ENCODE measurements around the gene RHBG.
"Not testable (repeated sequence)": the region's sequence is repeated elsewhere in the genome, so short reads cannot be mapped to it uniquely, and the experiment has no call there.

RHBG gene

DNA sequence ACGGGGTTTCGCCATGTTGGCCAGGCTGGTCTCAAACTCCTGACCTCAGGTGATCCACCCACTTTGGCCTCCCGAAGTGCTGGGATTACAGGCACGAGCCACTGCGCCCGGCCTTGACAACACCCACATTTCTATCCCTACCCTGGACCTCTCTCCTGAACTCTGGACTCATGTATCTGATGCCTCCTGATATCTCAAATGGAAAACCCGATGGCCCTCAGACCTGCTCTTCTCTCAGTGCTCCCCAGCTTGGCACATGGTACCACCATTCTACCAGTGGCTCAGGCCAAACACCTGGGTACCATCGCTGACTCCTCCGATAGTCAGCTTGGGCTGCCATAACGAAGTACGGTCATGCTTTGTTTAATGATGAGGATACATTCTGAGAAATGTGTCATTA lies 8.5 kb upstream of the RHBG start:
- DNase-seq (ENCODE audit: low spot score): no peak

DNA sequence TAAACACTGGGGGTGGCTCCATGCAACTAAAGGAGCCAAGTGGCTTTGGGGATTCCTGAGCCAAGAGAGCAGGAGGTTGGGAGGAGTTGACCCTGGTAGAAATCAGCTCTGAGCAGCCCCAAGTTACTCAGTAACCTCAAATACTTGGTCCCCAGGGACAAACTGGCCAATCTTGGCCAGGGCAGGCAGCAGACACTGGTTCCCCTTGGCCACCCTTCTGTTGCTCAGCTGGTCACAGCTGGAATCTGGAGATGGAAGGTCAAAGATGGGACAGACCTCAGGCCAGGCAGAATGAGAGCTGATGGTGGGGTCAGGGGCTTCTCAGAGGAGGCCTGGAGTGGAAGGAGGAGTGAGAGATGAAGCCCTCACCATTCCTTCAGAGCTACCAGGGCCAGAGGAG lies 3.3 kb upstream of the RHBG start:
- no peak for DNase-seq (ENCODE audit: low spot score)

DNA sequence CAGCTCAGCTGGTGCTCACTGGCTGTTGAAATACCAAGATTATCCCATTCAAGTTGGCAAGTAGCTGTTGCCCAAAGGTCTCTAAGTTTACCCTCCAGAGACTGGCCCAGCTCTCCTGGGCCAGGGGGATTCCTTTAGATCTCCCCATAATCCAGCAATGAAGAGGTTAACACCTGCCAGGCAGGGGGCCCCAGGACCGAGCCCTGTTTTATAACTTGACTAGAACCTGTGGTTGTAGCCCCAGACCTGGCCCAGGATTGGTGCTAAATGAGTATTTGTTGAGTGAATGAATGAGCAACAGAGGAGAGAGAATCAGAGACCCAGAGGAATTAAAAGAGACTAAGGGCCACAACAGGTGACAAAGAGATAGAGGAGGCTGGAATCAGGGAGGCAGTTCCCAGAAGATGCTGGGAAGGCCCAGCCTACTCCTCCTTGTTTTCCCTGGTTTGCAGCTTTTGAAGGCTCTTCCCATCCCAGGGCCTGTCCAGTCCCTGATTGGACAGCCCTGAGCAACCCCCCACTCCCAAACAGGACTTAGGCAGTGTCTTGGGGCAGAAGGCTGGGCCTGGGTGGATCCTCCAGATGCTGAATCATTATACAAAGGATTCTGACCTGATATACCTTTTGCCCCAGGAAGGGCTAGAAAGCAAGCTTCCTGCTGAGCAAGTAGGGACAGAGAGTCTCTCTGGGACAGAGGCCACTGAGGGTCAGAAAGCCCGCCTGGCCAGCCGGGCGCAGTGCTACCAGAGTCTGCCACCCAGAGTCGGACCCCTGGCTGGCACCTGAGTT lies 2.4 kb upstream of the RHBG start:
- no peak for DNase-seq (ENCODE audit: low spot score)

DNA sequence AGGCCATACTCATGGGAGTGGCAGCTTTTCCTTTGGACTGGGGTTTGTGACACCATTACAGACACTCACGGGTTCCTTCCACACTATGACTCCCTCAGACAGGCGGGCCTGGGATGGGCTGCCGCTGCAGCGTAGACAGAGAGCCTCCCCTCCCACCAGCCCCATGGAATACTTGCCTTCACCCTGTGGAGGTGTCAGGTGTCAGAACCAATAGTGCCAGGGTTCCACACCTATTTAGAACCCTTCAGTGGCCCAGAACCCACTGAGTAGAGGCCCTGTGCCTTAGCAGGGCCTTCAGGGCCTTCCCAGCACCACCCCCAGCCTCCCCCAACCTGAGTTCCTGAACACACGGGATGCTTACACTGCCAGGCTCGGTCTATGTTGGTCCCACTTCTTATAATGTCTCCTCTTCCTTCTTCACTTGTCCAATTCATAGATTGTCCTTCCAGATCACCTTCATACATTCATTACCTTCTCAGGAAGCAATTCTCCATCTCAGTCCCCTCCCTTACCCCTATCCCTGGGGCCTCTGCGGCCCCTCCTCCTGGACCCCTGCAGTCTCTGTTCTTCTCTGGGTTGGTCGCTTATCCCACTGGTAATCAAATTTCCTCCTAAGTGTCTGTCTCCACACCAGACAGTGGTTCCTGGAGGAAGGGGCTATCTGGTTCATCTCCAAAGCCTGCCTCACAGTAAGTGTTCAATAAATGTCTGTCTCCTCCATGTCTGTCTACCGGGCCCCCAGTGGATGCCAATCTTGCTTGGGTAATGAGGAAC lies 1.4 kb upstream of the RHBG start:
- DNase-seq (ENCODE audit: low spot score): no peak

DNA sequence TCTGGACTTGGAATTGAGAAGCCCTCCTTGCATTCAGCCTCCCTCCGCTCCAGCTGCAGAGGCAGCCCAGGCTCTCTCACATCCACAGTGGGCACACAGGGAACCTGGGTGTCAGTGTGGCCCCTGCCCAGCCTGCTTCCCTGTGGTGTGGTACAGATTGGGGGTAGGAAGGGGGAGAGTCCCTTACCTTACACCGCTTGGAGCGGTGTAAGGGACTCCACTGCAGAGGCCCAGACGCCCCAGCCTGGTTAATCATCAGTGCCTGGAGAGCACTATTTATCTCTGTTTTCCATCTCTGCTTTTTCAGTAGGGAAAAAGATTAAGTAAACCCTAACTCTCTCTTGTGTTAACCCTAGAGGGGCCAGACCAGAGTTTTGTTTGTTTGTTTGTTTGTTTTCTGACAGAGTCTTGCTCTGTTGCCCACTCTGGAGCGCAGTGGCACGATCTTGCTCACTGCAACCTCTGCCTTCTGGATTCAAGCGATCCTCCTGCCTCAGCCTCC lies 803 bp upstream of the RHBG start:
- no peak for DNase-seq (ENCODE audit: low spot score)

DNA sequence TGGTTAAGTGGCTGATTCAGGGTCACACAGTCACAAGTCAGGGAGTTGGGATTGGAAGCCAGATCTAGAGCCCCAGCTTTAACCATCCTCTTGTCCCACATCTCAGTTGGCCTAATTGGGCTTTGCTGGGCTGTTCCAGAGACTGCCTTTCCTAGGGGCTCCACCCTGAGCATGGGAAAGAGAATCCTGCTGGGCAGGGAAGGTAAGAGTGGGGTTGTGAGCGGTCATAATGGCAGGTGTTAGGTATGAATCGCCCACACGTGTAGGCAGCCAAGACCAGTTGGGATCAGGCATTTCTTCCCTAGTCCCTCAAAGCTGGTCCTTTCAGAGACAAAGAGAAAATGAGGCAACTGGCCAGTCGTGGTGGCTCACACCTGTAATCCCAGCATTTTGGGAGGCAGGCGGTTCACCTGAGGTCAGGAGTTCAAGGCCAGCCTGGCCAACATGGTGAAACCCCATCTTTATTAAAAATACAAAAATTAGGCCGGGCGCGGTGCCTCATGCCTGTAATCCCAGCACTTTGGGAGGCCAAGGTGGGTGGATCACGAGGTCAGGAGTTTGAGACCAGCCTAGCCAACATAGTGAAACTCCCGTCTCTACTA lies 775 bp downstream of the RHBG start:
- DNase-seq (ENCODE audit: low spot score): not testable (repeated sequence)

DNA sequence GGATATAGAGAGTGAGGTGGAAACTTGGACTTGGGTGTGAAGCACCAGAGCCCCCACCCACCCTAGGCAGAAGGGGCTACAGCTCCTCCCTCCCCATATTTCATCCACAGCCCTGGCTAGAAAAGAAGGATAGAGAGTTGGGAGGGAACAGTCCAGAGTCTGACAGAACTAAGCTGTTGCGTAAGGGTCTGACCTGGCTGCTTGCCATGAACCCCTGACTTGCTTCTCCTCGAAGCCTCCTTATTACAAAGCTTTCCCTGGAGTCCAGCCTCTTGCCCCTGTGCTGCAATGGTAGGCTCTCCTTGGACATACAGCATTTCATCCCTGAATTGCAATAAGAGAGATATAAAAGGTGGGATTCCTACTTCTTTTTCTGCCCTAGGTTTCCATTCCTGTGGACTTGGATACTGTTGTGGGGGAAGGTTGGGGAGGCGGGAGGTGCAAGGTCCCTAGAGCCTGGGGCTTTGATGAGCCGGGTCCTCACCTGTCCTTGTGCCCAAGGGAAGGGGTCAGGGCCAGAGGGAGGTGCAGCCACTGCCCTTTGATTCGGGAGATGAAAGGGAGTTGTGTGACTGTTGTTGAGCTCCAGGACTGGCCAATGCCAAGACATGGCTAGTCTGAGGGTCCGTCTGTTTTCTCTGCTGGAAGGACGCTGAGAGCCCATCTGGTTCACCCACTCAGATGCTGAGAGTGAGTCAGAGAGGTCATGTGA lies 2.7 kb downstream of the RHBG start:
- DNase-seq (ENCODE audit: low spot score): no peak

DNA sequence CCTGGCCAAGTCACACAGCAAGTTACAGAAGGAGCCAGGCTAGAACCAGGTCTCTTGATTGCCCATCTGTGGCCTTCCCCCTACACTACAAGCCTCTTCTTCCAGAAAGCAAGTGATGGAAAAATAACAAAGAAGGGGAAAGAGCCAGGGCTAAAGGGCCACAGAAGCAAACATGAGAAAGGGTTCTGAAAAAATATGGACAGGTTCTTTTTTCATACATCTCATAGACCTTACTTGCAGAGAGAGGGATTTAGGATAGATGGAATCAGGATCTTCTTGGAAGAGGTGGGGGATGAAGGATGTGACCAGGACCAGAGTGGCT lies 3.2 kb downstream of the RHBG start:
- no peak for DNase-seq (ENCODE audit: low spot score)

DNA sequence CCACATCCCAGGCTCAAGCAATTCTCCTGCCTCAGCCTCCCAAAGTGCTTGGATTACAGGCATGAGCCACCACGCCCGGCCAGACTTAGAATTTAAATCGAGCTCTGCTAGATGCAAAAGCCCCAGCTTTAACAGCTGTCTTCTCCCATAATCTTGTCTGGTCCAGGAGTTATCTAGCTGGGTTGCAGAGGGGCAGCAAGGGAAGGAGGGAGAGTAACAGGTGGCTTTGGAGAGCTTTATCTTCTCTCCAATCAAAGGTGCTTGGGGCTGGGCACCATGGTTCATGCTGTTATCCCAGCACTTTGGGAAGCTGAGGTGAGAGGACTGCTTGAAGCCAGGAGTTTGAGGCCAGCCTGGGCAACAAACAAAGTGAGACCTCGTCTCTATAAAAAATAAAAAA lies 3.9 kb downstream of the RHBG start:
- no peak for DNase-seq (ENCODE audit: low spot score)

DNA sequence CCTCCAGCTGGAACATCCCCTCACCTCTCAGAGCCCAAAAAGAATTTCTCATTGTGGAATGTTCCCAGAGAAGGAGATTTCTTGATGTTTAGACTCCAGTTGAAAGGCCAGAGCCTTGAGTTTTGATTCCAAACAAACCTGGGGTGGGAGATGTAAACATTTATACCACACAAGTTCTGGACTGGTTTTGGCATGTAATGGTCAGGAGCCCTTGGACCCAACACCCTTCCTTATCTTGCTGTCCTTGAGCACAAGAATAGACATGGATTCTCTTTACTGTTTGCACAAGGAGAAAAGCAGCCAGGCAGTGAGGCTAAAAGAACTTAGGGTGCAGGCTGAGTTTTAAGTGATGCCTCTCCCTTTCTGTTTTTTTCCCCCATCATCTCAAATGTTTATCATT lies 4.5 kb downstream of the RHBG start:
- no peak for DNase-seq (ENCODE audit: low spot score)

DNA sequence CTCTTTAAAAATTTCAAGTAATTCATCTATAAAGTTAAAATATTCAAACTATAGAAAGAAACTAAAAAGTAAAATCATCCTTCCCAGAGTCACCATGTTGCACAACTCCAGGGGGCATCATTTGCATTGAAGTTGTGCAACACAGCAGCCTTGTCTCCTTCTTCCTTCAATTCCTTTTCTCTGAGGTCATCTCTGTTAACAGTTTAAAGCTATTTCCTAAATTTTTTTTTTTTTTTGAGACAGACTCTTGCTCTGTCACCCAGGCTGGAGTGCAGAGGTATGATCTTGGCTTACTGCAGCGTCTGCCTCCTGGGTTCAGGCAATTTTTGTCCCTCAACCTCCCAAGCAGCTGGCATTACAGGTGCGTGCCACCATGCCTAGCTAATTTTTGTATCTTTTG lies 7.1 kb downstream of the RHBG start:
- no peak for DNase-seq (ENCODE audit: low spot score)

DNA sequence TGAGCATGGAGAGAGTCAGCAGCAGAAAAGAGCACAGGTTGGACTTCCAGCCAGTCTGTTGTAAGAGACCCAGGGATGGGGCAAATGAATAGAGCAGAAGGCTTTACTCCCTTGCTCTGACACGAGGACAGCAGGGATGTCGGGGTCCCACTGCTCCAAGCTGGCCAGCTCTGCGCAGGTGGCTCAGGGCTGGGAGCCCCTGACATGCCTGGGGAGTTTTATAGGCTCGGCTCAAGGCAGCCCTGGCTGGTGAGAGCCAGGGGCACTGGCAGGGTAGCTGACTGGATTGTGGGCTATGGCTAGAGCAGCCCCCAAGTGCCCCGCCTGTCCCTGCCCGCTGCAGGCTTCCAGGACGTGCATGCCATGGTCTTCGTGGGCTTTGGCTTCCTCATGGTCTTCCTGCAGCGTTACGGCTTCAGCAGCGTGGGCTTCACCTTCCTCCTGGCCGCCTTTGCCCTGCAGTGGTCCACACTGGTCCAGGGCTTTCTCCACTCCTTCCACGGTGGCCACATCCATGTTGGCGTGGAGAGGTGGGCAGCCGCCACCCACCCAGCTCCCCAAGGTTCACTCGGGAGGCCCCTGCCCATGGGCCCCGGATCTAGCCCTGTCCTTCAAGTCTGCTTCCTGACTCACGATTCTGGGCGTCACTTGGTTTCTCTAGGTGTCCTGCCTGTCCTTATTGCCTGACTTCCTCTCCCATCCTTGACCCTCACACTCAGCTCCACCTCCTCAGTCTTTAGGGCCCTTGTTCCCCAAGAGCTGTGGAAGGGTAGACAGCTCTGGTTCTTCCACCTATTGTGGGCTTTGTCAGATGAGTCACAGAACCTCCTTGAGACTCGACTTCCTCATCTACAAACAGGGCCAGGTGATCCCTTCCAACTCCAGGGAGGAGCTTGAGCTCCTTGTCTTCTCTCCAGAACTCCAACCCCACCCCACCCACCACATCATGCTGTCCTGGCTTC lies 8.2 kb downstream of the RHBG start:
- DNase-seq (ENCODE audit: low spot score): no peak

DNA sequence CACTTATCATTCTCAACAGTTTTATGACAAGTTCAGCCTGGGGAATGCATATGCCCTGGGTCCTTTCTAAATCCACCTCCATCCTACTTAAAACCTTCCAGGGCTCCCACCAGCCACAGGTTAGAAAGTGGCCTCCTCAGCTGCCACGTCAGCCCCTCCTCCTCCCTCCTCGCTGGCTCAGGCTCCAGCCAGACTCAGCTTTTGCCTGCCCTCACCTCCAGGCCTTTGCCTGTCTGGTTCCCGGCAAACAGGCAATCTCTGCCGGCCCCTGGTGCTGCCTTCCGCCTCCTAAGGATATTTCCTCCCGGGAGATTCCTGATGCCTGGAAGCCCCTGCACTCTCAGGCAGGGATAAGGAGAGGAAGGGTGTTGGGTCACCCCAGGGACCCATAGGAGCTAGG lies 9.5 kb downstream of the RHBG start:
- no peak for DNase-seq (ENCODE audit: low spot score)

DNA sequence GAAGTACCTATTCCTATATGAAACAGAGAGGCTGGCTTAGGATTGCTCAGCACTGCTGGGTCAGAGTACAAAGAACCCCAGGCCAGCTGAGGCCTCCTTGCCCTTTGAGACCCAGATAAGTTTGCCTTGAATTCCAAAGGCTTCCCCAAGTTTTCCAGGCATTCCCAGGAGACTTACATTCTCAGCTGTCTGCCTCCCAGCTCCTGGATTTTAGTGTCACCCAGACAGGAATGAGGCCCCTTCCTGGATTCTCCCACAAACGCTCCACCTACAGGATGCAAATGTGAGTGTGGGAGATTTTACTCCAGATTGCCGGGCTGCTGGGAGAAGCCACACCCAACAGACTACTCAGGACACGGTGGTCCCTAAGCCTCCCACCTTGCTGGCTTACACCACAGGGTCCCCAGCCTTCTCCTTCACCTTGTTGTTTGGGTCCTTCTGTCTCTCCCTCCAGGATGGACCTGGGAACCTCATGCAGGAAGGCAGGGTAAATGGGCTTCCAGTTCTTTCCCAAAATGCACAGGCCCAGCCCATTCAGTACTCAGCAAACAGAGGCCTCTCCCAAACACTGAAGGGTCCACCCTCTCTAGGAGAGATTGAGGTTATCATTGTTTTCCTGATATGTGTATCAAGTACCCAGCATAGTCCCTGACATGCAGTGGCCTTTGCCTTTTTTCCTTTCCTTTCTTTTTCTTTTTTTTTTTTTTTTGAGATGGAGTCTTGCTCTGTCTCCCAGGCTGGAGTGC lies 10.6 kb downstream of the RHBG start:
- no peak for DNase-seq (ENCODE audit: low spot score)

DNA sequence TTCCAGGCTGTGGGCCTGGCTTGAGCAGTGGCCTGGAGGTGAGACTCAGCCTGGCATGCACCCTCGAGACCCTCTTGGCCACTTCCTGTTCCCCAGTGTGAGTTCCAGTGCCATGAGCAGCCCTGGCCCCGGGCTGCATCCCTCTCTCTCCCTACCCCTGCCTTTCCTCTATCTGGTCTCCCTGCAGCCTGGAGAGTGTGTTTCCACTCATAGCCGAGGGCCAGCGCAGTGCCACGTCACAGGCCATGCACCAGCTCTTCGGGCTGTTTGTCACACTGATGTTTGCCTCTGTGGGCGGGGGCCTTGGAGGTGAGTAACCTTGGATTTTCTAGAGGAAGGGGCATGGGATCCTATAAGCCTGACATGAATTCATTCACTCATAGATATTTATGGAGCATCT lies 13.6 kb downstream of the RHBG start:
- DNase-seq (ENCODE audit: low spot score): no peak

DNA sequence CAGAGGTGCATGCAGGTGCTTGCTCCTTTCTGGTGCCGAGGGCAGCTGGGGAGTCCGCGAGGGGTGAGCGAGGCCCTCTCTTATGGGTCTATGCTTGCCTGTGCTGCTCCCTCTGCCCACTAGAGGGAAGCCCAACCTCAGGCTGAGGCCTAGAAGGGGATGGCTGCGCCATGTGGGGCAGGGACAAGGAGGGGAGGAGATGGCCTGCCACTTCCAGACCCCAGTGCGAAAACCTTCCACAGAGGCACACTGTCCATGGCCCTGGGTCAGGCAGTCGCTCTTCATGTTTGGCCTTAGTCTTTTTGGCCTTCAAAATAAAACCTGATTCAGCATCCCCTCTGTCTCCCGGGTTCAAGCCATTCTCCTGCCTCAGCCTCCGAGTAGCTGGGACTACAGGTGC lies 14.0 kb downstream of the RHBG start:
- DNase-seq (ENCODE audit: low spot score): peak; percentile 33

DNA sequence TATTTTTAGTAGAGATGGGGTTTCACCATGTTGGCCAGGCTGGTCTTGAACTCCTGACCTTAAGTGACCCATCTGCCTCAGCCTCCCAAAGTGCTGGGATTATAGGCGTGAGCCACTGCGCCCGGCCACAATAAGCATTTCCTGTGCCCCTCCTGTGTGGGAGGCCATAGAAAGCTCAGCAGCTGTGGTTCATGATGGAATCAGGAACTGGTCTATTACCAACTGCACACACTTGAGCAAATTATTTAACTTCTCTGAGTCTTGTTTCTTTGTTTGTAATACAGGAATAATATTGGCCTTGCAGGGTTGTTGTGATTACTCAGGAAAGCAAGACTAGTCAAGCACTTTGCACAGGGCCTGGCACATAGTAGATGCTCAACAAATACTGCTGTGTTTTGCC lies 15.0 kb downstream of the RHBG start:
- DNase-seq (ENCODE audit: low spot score): no peak

DNA sequence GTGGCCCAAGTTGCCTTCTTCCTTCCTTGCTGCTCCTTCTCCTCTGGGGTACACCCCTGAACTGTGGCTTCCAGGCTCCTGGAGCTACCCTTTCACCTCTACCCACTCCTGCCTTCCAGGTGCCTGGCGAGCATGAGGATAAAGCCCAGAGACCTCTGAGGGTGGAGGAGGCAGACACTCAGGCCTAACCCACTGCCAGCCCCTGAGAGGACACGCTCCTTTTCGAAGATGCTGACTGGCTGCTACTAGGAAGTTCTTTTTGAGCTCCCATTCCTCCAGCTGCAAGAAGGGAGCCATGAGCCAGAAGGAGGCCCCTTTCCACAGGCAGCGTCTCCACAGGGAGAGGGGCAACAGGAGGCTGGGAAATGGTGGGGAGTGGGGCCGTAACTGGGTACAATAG lies 15.6 kb downstream of the RHBG start:
- no peak for DNase-seq (ENCODE audit: low spot score)

DNA sequence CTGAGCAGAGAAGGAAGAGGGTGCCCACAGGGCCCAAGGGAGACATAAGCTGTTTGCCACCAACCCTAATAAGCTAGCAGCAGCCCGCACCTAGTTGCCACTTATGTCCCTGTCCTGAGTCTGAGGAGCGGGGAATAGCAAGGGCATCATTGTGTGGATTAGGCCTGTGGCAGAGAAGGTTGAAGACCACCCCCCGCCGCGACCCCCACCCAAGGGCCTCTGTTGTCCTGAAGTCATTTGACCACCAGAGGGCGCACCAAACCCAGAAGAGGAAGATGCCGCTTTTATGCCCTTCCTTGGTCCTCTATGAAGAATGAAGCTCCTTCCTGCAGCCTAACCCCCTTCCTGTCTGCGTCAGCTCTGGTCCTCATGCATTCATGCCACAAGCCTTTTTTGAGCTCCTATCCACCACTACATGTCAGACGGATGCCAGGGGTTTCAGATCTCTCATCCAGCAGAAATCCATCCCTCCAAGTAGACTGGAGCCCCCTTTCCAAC lies 16.6 kb downstream of the RHBG start:
- peak; percentile 63 for DNase-seq (ENCODE audit: low spot score)

DNA sequence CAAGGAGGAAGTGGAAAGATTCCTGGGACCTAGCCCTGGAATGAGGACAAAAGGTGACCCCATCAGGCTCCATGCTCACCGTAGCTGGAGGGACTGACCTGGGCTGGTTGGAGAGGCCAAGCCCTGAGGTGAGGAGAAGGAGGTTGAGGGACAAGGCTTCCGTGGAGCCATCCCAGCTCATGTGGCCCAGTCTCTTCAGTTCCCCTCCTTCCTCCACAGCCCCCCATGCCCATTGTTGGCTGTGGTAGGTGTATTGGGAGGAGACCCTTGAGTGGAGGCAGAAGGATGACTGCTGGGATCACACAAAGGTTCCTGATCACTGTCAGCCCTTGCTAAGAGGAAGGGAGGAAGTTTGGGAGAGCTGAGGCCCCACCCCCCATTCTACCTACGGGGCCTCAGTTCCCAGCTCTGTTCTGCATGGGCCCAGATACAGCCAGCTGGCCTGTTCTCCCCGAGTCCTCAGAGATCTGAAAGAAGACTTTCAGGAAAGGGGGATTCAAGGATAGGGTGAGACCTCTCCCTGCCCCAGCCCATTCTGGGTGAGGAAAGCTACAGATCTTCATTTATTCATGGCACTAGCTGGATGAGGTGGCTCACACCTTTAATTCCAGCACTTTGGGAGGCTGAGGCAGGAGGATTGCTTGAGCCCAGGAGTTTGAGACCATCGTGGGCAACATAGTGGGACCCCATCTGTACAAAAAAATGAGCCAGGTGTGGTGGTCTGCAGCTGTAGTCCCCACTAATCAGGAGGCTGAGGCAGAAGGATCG lies 17.3 kb downstream of the RHBG start:
- no peak for DNase-seq (ENCODE audit: low spot score)
